ENCODE data around the gene KCNAB2. TPM values are rescaled to one million over a fixed set of nuclear protein-coding genes. Genes with fewer than 3 reads are reported as not detected.

The KCNAB2 gene
- total and polyA plus RNA-seq, 2 experiments from 2014 or later: 3.9 to 4.8 TPM

DNA sequence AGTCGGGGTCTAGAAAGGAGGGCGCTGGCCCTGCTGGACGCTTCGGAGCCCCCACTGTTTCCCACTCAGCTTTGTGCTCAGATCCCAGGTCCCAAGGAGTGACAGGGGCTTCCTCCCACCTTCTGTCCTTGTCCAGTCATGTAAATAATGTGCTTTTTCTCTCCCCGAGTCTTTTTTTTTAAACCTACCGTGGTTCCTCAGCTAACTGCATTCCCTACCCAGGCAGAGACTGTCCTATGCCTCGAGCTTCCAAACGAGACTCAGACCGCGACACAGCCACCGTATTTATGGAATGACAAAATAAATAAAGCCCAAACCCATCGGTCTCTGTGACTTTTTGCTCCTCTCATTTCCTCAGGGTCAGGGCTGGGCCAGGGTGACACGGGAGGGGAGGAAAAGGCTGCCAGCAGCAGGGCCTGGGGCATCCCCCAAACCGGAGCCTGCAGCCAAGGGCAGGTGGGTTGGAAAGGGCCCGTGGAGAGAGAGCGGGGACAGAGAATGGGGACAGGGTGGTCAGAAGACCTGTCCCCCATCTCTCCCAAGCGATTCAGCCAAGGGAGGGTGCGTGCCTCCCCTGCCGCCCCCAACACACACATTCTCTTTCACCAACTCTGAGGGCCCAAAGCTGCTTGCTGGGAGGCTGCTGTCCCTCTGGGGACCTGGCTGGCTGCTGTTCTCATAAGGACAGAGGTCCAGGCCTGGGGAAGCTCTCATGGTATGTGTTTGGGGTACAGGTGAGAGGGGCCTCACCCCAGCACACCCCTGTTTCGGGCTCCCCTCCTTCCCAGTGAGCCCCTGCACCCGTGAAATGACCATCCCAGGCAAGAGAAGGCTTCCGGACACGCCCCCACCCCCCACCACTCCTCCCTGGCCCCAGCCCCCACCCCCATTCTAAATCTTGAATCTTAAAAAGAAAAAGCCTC, 55.4 kb downstream of the KCNAB2 start:
- 0 out of 2 replicates have a peak, but pooled peaks cover 8% of the 10 kb centered on the region for H3K27me3 ChIP-seq (replicated peaks; ENCODE audit: insufficient read depth)
- H3K4me3 ChIP-seq: no peak overlapping the region
- no peak overlapping the region for H3K27ac ChIP-seq
- no peaks in the 10 kb centered on the region for H3K79me2 ChIP-seq (ENCODE audit: insufficient read depth)
- DNase-seq: no peak
- TF ChIP-seq EZH2 (IDR thresholded peaks at IDR 0.05; ENCODE audit: insufficient read depth, poor library complexity, severe bottlenecking) (no peak), EZH2phosphoT487 (IDR thresholded peaks at IDR 0.05; ENCODE audit: insufficient read depth, low read depth) (no peak)
- no peak overlapping the region for H2AFZ ChIP-seq
- no peaks in the 10 kb centered on the region for H4K20me1 ChIP-seq (ENCODE audit: insufficient read depth)
- no peak overlapping the region for H3K4me2 ChIP-seq (ENCODE audit: unreplicated experiment)
- in situ Hi-C loops (cut with MboI): no loop called here
- H3K9me2 ChIP-seq (ENCODE audit: insufficient read depth): no peaks in the 10 kb centered on the region
- H3K9ac ChIP-seq: no peak overlapping the region
- peaks cover 13% of the 10 kb centered on the region for H3K4me1 ChIP-seq (ENCODE audit: insufficient read depth)
- H3F3A ChIP-seq (ENCODE audit: insufficient read depth): 0 out of 2 replicates have a peak, but pooled peaks cover 12% of the 10 kb centered on the region
- no peaks in the 10 kb centered on the region for H3K9me3 ChIP-seq (ENCODE audit: low read depth)
- no peaks in the 10 kb centered on the region for H3K36me3 ChIP-seq (ENCODE audit: low read depth)
- WGBS, 2 experiments (ENCODE audit: low coverage in 1 of 2, low lambda C conversion rate in 2 of 2, missing lambda C conversion rate in 2 of 2): 61 to 67% methylated on average over 20 to 23 of the region's 23 CpGs

DNA sequence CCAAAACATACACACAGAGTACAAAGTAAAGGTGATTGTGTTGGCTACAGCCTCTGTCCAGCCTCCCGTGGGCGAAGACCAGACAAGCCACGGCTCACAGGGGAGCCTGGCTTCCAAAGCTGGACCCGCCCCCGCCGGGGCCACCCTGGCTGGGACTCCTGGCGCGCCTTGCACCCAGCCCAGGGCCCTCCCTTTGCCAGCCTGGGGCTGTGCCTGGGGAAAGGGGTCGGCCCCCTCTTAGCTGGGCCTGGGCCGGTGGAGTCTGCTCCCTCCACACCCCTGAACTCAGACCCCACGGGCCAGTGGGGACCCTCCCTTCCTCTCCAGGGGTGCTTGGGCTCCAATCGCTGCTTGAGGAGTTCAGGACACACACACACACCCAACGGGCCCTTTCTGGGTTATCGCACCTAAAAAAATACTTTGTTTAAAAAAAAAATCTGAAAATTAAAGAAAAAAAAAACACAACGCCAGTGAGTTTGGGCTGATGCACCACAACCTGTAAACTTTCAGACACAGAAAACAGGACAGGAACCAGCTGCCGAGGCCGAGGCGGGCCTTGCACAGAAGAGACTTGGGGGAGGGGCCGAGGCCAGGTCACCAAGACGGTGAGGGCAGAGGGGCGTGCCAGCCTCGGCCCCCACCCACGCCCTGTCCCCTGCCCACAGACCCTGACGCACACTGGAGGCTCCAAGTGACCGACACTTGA, 56.3 kb downstream of the KCNAB2 start:
- no peak overlapping the region for H3K27ac ChIP-seq
- no peak for DNase-seq
- peaks cover 13% of the 10 kb centered on the region for H3K4me1 ChIP-seq (ENCODE audit: insufficient read depth)
- WGBS, 2 experiments (ENCODE audit: low coverage in 1 of 2, low lambda C conversion rate in 2 of 2, missing lambda C conversion rate in 2 of 2): 45 to 50% methylated on average over 25 of the region's 25 CpGs
- no peak overlapping the region for H3K4me3 ChIP-seq
- no peaks in the 10 kb centered on the region for H3K36me3 ChIP-seq (ENCODE audit: low read depth)
- H3K79me2 ChIP-seq (ENCODE audit: insufficient read depth): no peaks in the 10 kb centered on the region
- no peaks in the 10 kb centered on the region for H3K9me2 ChIP-seq (ENCODE audit: insufficient read depth)
- no peak overlapping the region for H3K9ac ChIP-seq
- H3K9me3 ChIP-seq (ENCODE audit: low read depth): no peaks in the 10 kb centered on the region
- in situ Hi-C loops (cut with MboI): no loop called here
- H3K4me2 ChIP-seq (ENCODE audit: unreplicated experiment): no peak overlapping the region
- 0 out of 2 replicates have a peak, but pooled peaks cover 12% of the 10 kb centered on the region for H3F3A ChIP-seq (ENCODE audit: insufficient read depth)
- TF ChIP-seq EZH2phosphoT487 (IDR thresholded peaks at IDR 0.05; ENCODE audit: insufficient read depth, low read depth) (no peak), EZH2 (IDR thresholded peaks at IDR 0.05; ENCODE audit: insufficient read depth, poor library complexity, severe bottlenecking) (no peak)
- no peaks in the 10 kb centered on the region for H4K20me1 ChIP-seq (ENCODE audit: insufficient read depth)
- 0 out of 2 replicates have a peak, but pooled peaks cover 8% of the 10 kb centered on the region for H3K27me3 ChIP-seq (replicated peaks; ENCODE audit: insufficient read depth)
- H2AFZ ChIP-seq: no peak overlapping the region

GRCh38 chr1:6102532-6102845, 56.8 kb downstream of the KCNAB2 start:
- DNase-seq: no peak
- no peaks in the 10 kb centered on the region for H3K9me3 ChIP-seq (ENCODE audit: low read depth)
- no peak overlapping the region for H3K4me2 ChIP-seq (ENCODE audit: unreplicated experiment)
- H2AFZ ChIP-seq: no peak overlapping the region
- in situ Hi-C loops (cut with MboI): no loop called here
- 69 to 70% methylated on average over 9 of the region's 9 CpGs for WGBS, 2 experiments (ENCODE audit: low coverage in 1 of 2, low lambda C conversion rate in 2 of 2, missing lambda C conversion rate in 2 of 2)
- H3K4me3 ChIP-seq: no peak overlapping the region
- peaks cover 13% of the 10 kb centered on the region for H3K4me1 ChIP-seq (ENCODE audit: insufficient read depth)
- no peak overlapping the region for H3K9ac ChIP-seq
- no peaks in the 10 kb centered on the region for H3K36me3 ChIP-seq (ENCODE audit: low read depth)
- 0 out of 2 replicates have a peak, but pooled peaks cover 9% of the 10 kb centered on the region for H3F3A ChIP-seq (ENCODE audit: insufficient read depth)
- no peaks in the 10 kb centered on the region for H3K9me2 ChIP-seq (ENCODE audit: insufficient read depth)
- no peaks in the 10 kb centered on the region for H4K20me1 ChIP-seq (ENCODE audit: insufficient read depth)
- 0 out of 2 replicates have a peak, but pooled peaks cover 8% of the 10 kb centered on the region for H3K27me3 ChIP-seq (replicated peaks; ENCODE audit: insufficient read depth)
- TF ChIP-seq EZH2phosphoT487 (IDR thresholded peaks at IDR 0.05; ENCODE audit: insufficient read depth, low read depth) (no peak), EZH2 (IDR thresholded peaks at IDR 0.05; ENCODE audit: insufficient read depth, poor library complexity, severe bottlenecking) (no peak)
- no peaks in the 10 kb centered on the region for H3K79me2 ChIP-seq (ENCODE audit: insufficient read depth)
- H3K27ac ChIP-seq: no peak overlapping the region

DNA sequence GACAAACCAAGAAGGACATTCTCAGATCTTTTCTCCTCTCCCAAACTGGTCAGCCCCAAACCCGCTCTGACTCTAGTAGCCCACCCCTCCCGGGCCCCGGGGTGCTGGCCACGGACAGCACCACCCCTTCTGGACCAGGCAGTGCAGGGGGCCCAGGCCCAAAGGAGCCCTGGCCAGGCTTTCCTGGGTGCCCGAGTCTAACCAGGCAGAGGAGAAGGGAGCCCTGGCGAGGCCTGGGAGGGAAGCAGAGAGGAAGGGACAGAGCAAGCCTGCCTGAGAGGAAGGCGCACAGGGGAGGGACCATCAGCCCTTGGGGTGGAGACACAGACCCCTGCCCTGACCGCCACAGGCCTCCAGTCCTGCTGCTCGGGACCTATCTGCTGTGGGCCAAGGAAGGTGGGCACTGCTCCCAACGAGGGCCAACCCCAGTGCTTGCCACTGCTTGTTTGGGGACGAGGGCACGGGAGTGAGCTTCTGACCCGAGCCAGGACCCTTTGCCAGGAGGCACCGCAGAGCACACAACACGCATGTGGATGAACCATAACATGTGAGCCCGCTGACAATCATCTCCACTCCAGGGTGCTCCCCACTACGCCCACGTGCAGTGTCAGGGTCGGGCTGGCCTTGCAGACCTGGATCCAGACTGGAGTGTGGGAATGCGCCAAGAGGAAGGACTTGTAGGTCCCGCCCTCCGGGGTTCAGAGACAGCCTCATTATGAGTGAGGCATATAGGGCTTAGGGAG, 57.6 kb downstream of the KCNAB2 start:
- peaks cover 7% of the 10 kb centered on the region for H3K4me1 ChIP-seq (ENCODE audit: insufficient read depth)
- in situ Hi-C loops (cut with MboI): no loop called here
- H3K79me2 ChIP-seq (ENCODE audit: insufficient read depth): no peaks in the 10 kb centered on the region
- no peaks in the 10 kb centered on the region for H3K36me3 ChIP-seq (ENCODE audit: low read depth)
- DNase-seq: peak; percentile 26
- no peak overlapping the region for H3K9ac ChIP-seq
- 0 out of 2 replicates have a peak, but pooled peaks cover 4% of the 10 kb centered on the region for H3F3A ChIP-seq (ENCODE audit: insufficient read depth)
- H4K20me1 ChIP-seq (ENCODE audit: insufficient read depth): no peaks in the 10 kb centered on the region
- no peak overlapping the region for H3K4me3 ChIP-seq
- H3K9me3 ChIP-seq (ENCODE audit: low read depth): no peaks in the 10 kb centered on the region
- no peak for TF ChIP-seq EZH2 (IDR thresholded peaks at IDR 0.05; ENCODE audit: insufficient read depth, poor library complexity, severe bottlenecking)
- no peak for TF ChIP-seq EZH2phosphoT487 (IDR thresholded peaks at IDR 0.05; ENCODE audit: insufficient read depth, low read depth)
- H3K27me3 ChIP-seq (replicated peaks; ENCODE audit: insufficient read depth): 0 out of 2 replicates have a peak, but pooled peaks cover 8% of the 10 kb centered on the region
- no peak overlapping the region for H3K4me2 ChIP-seq (ENCODE audit: unreplicated experiment)
- H3K9me2 ChIP-seq (ENCODE audit: insufficient read depth): no peaks in the 10 kb centered on the region
- WGBS, 2 experiments (ENCODE audit: low coverage in 1 of 2, low lambda C conversion rate in 2 of 2, missing lambda C conversion rate in 2 of 2): 51 to 52% methylated on average over 22 of the region's 22 CpGs
- H3K27ac ChIP-seq: no peak overlapping the region
- H2AFZ ChIP-seq: no peak overlapping the region

Data from GM23248 (cell line).